MM.1S (cell line): Measurements from ENCODE around the gene ARHGAP11A.

Source experiments
- EZH2 ChIP-seq: fragments of 300-600 bp; sonication (generic); optimal IDR thresholded peaks from 2 replicates; pipeline ENCODE3; 2017; ENCODE audit warnings: low read depth, mild to moderate bottlenecking, antibody characterized with exemption, low read length, mixed read lengths
- TF ChIP-seq, protein P1 (sequence below): fragments of 300-600 bp; sonication (generic); IDR thresholded peaks from 2 replicates; pipeline ENCODE4 v1.5.1; 2016; ENCODE audit warnings: antibody characterized with exemption, low read length, mixed read lengths

DNA sequence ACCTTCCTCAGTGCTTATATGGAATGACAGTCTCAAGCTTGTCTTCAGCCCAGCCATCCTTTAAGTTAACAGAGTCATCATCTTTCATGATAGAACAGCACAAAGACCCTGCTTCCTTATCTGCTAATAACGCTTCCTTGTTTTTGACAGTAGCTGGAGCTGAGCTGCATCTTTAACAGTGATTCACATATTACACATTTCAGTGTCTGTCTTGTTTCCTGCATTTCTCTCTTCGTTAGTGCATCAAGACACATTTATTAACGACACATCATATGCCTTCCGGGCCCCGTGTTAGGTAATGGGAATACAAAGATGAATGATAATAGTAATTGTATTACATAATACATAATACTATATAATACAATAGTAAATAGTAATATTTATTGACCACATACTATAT lies 72.3 kb downstream of the ARHGAP11A start:
- no peak for TF ChIP-seq EZH2
- TF ChIP-seq, protein P1, sequence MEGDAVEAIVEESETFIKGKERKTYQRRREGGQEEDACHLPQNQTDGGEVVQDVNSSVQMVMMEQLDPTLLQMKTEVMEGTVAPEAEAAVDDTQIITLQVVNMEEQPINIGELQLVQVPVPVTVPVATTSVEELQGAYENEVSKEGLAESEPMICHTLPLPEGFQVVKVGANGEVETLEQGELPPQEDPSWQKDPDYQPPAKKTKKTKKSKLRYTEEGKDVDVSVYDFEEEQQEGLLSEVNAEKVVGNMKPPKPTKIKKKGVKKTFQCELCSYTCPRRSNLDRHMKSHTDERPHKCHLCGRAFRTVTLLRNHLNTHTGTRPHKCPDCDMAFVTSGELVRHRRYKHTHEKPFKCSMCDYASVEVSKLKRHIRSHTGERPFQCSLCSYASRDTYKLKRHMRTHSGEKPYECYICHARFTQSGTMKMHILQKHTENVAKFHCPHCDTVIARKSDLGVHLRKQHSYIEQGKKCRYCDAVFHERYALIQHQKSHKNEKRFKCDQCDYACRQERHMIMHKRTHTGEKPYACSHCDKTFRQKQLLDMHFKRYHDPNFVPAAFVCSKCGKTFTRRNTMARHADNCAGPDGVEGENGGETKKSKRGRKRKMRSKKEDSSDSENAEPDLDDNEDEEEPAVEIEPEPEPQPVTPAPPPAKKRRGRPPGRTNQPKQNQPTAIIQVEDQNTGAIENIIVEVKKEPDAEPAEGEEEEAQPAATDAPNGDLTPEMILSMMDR = no peak
